ENCODE results near the gene CBLC.

Gene CBLC

DNA sequence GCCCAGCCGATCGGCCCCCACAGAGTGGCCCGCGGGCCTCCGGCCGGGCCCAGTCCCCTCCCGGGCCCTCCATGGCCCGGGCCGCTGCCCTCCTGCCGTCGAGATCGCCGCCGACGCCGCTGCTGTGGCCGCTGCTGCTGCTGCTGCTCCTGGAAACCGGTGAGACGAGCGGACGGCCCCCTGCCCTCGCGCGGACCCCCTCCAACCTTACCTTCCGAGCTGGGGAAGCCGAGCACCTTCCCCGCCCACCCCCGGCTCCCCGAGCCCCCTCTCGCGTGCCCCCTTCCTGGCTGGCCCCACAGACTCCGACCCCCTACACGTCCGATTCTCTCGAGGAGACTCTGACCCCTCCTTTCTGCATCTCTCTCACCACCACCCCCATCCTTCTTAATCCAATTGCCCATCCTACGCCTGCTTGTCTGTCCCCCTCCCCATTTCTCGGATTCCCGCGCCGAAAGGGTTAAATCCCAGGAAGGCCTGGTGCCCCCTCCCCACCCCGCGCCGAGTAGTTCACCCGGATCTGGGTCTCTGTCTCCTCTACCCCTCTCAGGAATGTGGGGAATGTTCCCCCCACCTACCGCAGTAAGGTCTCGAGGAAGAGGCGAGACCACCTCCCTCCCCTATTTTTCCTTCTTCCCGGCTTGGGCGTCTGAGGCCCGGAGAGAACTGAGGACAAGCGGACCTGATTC is 68.9 kb downstream of the CBLC start:
- Histone ChIP-seq H3K9ac (ENCODE audit: low read depth, low read length) (peak overlapping the region; percentile 93), H3K9me3 (ENCODE audit: control insufficient read depth, insufficient read depth, low read length) (no peaks in the 10 kb centered on the region), H3K36me3 (ENCODE audit: insufficient read depth, low read length) (no peaks in the 10 kb centered on the region), H3K4me1 (ENCODE audit: insufficient read depth, low read length) (peaks cover 18% of the 10 kb centered on the region)

DNA sequence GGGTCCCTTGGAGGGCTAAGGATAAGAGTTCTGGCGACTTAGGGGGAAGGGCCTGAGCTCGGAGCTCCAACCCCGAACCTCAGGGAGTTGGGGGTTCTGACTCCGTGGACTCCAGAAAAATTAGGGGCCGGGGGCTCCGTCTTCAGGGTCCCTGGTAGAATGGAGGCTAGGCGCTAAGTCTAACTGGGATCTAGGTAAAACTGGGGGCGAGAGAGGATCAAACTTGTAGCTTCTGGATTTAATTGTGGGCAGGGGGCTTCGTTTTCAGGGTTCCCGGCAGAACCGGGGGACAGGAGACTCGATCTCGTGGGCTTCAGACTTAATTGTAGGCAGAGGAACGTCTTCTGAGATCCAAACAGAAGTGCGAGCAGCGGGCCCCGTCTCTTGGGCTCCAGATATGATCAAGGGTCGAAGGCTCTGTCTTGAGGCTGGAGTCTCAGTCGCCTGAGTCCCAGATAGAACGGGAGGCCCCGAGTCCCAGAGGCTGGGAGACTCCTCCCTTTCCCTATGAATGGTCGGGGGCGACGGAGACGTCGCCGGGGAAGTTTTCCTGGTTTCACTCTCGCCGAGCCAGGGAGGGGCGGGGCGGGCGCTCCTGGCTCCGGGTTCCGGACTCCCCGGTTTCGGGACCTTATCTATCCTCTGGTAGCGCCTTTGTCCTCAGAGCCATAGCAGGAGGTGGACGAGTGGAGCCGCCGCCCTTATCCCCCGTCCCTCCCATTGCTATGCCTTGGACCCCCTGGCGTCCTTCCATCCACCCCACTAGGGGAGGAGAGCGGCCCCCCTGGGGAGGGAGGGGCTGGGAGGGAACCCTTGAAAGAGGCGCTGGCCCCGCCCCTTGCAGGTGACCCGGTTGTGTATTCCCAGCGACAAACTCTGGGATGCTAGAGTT is 69.7 kb downstream of the CBLC start:
- Histone ChIP-seq H3K9ac (ENCODE audit: low read depth, low read length) (peak overlapping the region; percentile 93), H3K36me3 (ENCODE audit: insufficient read depth, low read length) (no peaks in the 10 kb centered on the region), H3K4me1 (ENCODE audit: insufficient read depth, low read length) (peaks cover 18% of the 10 kb centered on the region), H3K9me3 (ENCODE audit: control insufficient read depth, insufficient read depth, low read length) (no peaks in the 10 kb centered on the region)

DNA sequence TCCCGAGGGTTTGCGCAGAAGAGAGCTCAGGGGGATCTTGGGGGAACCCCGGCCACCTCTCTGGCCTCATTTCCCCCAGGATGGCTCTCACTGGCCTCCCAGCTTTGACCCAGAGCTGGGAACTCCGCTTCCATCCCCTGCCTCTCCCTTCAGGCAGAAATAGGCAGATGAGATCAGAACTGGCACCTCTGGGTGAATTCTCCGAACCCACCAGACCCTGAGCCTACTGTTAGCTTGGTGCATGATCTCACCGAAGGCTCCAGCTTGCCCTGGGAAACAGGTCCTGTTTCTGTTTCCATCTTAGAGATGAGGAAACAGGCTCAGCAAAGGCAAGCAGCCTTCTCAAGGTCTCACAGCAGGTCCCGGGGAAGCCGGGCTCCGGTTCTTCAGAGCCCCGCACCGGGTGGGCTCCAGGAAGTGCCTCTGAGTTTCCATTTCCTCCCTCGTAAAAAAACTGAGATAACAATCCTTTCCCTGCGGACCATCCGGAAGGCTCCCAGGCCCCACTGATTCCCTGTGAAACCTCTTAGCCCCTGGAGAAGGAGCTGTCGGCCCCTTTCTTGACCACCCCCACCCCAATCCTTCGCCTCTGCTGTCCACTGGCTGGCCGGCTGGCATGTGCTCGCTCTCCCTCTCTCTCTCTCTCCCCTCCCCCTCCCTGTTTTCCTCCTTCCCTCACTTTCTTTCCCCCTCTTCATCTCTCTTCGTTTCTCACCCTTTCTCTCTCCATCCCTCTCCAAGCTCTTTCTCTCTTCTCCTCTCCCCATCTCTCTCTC is 70.5 kb downstream of the CBLC start:
- H3K9me3 ChIP-seq (ENCODE audit: control insufficient read depth, insufficient read depth, low read length): no peaks in the 10 kb centered on the region
- peak overlapping the region; percentile 93 for H3K9ac ChIP-seq (ENCODE audit: low read depth, low read length)
- H3K4me1 ChIP-seq (ENCODE audit: insufficient read depth, low read length): peaks cover 18% of the 10 kb centered on the region
- no peaks in the 10 kb centered on the region for H3K36me3 ChIP-seq (ENCODE audit: insufficient read depth, low read length)

DNA sequence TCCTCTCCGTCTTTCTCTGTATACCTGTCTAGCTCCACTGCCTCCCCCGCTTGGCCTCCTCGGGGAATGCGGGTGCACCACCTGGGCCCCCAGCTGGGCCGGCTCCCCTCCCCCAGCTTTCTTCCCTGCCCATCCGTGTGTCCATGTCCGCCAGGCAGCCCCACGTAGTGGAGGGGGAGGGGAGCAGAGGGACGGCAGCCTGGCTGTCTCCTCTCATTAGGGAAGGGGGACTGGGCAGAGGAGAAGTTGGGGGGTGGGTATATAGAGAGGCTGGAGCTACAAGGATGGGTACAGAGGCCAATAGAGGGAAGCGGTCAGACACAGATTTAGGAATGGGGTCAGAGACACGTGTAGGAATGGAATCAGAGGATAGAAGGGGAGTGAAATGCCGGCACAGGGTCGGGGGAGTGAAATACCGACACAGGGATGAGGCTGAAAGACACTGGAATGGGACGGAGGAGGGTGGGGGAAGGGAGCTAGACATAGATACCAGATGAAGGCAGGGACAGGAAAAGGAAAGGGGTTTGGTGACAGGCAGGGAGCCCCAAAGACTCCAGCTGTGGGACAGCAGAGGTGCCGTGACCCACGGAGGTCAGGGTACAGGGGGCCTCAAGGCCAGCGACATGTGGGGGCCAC is 71.2 kb downstream of the CBLC start:
- H3K9ac ChIP-seq (ENCODE audit: low read depth, low read length): peak overlapping the region; percentile 93
- no peaks in the 10 kb centered on the region for H3K9me3 ChIP-seq (ENCODE audit: control insufficient read depth, insufficient read depth, low read length)
- no peaks in the 10 kb centered on the region for H3K36me3 ChIP-seq (ENCODE audit: insufficient read depth, low read length)
- H3K4me1 ChIP-seq (ENCODE audit: insufficient read depth, low read length): peaks cover 18% of the 10 kb centered on the region
